NCI-H345 treated with DMSO at 0.1 percent for 48 hours (cell line): Measurements from ENCODE around the gene TSPAN11.
"Not testable (repeated sequence)": the region's sequence is repeated elsewhere in the genome, so short reads cannot be mapped to it uniquely, and the experiment has no call there.

Experiments used
- DNase-seq: peaks from one replicate; lab custom pipeline; 2025; ENCODE audit not compliant: unreplicated experiment; lab: John Stamatoyannopoulos, UW

Gene TSPAN11

GRCh38 chr12:30926243-30927221, at the start of gene TSPAN11:
Gene TSPAN11 (plus strand): TSS chr12:30926748. CDS start chr12:30953992, 27,244 bp downstream.
- peak; percentile 30 for DNase-seq

- DNase-seq, result peak; percentile 53
Measured at GRCh38 chr12:30877105-30877875, 49.3 kb upstream of the TSPAN11 start.

- no peak for DNase-seq
Measured at GRCh38 chr12:30878024-30878423, 48.5 kb upstream of the TSPAN11 start.

- peak; percentile 77 for DNase-seq
Measured at GRCh38 chr12:30880061-30880460, 46.5 kb upstream of the TSPAN11 start.

- DNase-seq, result no peak
Measured at GRCh38 chr12:30880813-30881212, 45.7 kb upstream of the TSPAN11 start.

GRCh38 chr12:30882706-30883105, 43.8 kb upstream of the TSPAN11 start:
- no peak for DNase-seq

- no peak for DNase-seq
Measured at GRCh38 chr12:30884799-30885198, 41.7 kb upstream of the TSPAN11 start.

- DNase-seq, result no peak
Measured at GRCh38 chr12:30885321-30885720, 41.2 kb upstream of the TSPAN11 start.

- DNase-seq, result no peak
Measured at GRCh38 chr12:30887226-30887625, 39.3 kb upstream of the TSPAN11 start.

GRCh38 chr12:30888241-30888640, 38.3 kb upstream of the TSPAN11 start:
- DNase-seq, result no peak

GRCh38 chr12:30894531-30894930, 32.0 kb upstream of the TSPAN11 start:
- DNase-seq, result not testable (repeated sequence)

- DNase-seq, result no peak
Measured at GRCh38 chr12:30896461-30896860, 30.1 kb upstream of the TSPAN11 start.

- DNase-seq, result no peak
Measured at GRCh38 chr12:30898846-30899245, 27.7 kb upstream of the TSPAN11 start.

- no peak for DNase-seq
Measured at GRCh38 chr12:30900351-30900750, 26.2 kb upstream of the TSPAN11 start.

GRCh38 chr12:30902001-30902400, 24.5 kb upstream of the TSPAN11 start:
- no peak for DNase-seq

GRCh38 chr12:30902596-30902995, 24.0 kb upstream of the TSPAN11 start:
- DNase-seq, result no peak

GRCh38 chr12:30905463-30906009, 21.0 kb upstream of the TSPAN11 start:
- no peak for DNase-seq

- no peak for DNase-seq
Measured at GRCh38 chr12:30908076-30908721, 18.3 kb upstream of the TSPAN11 start.

GRCh38 chr12:30908722-30909348, 17.7 kb upstream of the TSPAN11 start:
- no peak for DNase-seq

- DNase-seq, result no peak
Measured at GRCh38 chr12:30909349-30910037, 17.1 kb upstream of the TSPAN11 start.
